ENCODE measurements around the gene RPS19.

GRCh38 chr19:41882568-41883462, 22.8 kb downstream of the RPS19 start, which contains the start of gene ARHGEF1:
- TF ChIP-seq CTCF (IDR thresholded peaks at IDR 0.05), result no peak
- peak; percentile 54 for TF ChIP-seq POLR2A (IDR thresholded peaks at IDR 0.05)
- TF ChIP-seq POLR2AphosphoS5 (IDR thresholded peaks at IDR 0.05), result peak in 2 of 3 donors; percentile 36 to 66
